GM21360 (cell line): ENCODE measurements around the gene NMU.
"Not testable (repeated sequence)": the region's sequence is repeated elsewhere in the genome, so short reads cannot be mapped to it uniquely, and the experiment has no call there.

Experiments
- ATAC-seq: cut with Tn5 transposase; IDR thresholded peaks from one replicate; pipeline ENCODE4 v1.9.1; 2021; ENCODE audit warnings: mild to moderate bottlenecking, moderate library complexity; ENCODE audit not compliant: unreplicated experiment

The NMU gene, protein sequence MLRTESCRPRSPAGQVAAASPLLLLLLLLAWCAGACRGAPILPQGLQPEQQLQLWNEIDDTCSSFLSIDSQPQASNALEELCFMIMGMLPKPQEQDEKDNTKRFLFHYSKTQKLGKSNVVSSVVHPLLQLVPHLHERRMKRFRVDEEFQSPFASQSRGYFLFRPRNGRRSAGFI

GRCh38 chr4:55635741-55636655 is at the start of gene NMU:
NMU (minus strand) TSS chr4:55636298; CDS start chr4:55636192, 106 bp downstream.
- ATAC-seq: peak; percentile 74

GRCh38 chr4:55684276-55684675 is 48.2 kb upstream of the NMU start:
- ATAC-seq: no peak

- ATAC-seq: not testable (repeated sequence)
Observed at GRCh38 chr4:55682797-55683196, 46.7 kb upstream of the NMU start.

DNA sequence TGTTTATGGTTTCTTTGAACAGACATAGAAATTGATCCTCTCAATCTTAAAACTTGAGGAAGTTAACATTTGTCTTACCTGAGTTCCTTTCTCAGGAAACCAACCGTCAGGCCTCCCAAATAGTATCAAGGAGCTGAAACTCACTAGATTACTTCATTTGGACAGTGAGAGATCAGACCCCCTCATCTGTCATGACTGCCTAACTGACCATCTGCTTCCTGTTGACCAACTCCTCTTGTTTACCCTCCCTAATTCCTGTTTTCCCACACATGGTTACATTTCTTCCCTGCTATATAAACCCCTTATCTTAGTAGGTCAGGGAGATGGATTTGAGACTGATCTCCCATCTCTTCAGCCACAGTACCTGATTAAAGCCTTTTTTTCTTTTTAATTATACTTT is 46.2 kb upstream of the NMU start:
- ATAC-seq: no peak

GRCh38 chr4:55681430-55681829 is 45.3 kb upstream of the NMU start:
- no peak for ATAC-seq

DNA sequence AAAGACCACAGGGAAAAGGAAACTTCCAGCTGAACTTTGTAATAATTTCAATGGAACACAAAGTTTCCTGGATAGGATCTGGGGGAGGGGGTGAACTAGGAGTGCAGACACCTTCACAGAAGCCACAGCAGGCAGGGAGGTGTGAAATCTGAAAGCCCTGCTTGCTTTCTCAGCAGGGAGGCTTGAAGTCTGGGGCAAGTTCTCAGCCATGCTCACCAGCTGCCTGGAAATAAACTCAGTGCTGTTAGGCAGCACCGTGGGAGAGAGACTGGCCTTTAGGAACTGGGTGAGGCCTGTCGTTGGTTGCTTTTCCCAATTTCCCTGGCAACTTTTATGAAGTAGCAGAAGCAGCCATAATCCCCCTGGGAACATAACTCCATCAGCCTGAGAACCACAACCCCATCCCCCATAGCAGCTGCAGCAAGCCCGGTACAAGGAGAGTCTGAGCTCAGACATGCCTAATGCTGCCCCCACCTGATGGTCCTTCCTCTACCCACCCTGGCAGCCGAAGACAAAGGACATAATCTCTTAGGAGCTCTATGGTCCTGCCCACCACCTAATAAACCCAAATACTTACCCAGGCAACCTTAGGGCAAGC is 39.2 kb upstream of the NMU start:
- no peak for ATAC-seq

- ATAC-seq: no peak
Observed at GRCh38 chr4:55673424-55673823, 37.3 kb upstream of the NMU start.

DNA sequence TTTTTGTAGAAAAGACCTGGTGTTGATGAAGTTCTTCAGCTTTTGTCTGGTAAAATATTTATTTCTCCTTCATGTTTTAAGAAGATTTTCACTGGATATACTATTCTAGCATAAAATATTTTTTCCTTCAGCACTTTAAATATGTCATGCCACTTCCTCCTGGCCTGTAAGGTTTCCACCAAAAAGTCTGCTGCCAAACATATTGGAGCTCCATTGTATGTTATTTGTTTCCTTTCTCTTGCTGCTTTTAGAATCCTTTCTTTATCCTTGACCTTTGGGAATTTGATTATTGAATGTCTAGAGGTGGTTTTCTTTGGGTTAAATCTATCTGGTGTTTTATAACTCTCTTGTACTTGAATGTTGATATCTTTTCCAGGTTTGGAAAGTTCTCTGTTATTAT is 35.6 kb upstream of the NMU start:
- no peak for ATAC-seq

DNA sequence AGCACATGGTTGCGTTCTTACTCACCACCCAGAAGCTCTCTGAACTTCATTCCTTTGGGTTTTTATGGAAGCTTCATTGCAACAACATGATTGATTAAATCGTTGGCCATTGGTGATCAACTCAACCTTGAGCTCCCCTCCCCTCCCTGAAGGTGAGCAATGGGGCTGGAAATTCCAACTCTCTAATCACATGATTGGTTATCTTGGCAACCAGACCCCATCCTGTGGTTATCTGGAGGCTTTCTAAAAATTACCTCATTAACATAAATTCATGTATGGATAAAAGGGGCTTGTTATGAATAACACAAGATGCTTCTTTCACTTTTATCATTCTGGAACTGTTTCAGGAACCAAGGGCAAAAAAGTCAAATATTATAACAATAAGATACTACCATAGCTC is 34.6 kb upstream of the NMU start:
- no peak for ATAC-seq

DNA sequence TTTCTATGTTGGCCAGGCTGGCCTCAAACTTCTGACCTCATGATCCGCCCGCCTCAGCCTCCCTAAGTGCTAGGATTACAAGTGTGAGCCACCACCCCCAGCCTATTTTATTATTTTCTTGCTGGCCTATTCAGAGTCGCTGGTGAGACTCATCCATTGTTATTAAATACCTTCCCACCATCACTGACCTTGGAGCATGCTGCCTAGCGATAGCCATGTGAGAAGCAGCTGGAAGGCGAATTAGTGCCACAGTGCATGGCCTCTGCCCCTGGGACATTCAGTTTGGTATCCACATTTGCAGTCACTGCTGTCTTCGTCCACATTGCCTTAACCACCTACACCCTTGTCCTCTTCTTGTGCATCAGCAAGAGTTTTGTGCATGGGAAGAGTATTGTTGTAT is 32.4 kb upstream of the NMU start:
- no peak for ATAC-seq

GRCh38 chr4:55666535-55666934 is 30.4 kb upstream of the NMU start:
- ATAC-seq: no peak

DNA sequence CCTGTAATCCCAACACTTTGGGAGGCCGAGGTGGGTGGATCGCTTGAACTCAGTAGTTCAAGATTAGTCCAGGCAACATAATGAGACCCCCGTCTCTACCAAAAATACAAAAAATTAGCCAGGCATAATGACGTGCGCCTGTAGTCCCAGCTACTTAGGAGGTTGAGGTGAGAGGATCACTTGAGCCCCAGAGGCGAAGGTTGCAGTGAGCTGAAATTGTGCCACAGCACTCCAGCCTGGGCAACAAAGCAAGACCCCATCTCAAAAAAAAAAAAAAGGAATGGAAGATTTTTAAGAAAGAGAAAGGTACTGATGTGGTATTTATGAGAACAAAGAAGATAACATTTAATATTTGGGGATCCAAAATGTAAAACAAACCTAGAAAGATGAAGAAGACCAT is 27.0 kb upstream of the NMU start:
- ATAC-seq: no peak

DNA sequence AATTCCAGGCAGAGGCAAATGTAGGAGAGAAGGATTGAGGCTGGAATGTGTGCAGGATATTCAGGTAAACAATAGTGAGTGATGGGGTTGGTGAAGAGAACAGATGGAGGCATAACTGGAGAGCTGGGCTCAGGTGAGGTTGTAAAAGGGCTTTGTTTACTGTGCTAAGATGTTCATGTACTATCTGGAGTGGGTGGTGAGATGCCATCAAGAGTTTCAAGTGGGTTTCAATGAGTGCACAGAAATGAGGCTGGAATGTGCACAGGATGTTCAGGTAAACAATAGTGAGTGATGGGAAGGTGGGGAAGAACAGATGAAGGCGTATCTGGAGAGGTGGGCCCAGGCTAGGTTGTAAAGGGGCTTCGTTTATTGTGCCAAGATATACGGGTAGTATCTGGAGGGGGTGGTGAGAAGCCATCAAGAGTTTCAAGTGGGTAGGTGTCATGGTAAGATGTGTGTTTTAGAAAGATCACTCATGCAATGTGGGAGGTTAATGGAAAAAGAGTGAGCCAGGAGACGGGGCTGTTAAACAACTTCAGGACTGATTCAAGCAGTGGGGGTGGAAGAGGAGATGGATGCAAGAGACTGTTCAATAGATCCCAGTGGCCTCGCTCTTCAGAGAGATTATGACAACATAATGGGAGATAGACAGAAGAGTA is 25.4 kb upstream of the NMU start:
- no peak for ATAC-seq

DNA sequence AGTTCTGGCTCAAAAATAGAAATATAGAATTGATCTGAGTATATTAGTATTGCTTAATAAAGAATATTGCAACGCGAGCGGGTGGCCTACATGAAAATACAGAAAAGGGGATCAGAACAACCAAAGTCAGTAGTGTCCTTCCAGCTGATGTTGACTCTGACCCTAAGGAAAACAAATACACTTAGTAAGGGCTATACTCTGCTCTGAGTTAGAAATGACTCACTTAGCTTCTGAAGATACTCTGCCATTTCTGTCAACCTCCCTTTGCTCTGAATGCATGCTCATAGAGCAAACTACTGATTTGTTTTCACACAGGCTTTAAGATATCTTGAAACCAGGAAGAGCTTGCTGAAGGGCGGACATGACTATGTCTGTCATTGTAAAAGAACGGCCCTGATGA is 22.6 kb upstream of the NMU start:
- ATAC-seq: no peak

- ATAC-seq: no peak
Observed at GRCh38 chr4:55654131-55654530, 18.0 kb upstream of the NMU start.

- ATAC-seq: no peak
Observed at GRCh38 chr4:55650483-55650882, 14.4 kb upstream of the NMU start.

DNA sequence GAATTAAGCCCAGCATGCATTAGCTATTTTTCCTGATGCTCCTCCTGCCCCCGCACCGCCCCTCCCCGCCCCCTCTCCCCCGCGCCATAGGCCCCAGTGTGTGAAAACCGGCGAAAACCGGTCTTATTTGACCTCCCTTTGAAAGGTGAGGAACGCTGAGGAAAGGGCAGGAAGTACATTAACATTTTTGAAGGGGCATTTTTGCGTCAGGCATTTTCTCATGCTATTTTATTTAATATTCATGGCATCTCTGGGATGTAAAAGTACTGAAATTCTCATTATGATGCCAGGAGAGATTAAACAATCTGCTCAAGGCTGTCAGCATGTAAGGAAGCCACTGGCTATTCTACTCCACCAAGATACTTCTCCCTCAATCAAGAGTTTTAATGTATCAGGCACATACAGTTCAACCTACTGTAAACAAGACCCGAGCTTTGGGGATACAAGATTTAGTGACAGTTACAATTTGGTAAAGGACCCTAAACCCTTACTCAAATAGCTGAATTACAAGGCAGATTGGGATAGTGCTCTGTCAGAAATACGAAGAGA is 1.2 kb upstream of the NMU start:
- no peak for ATAC-seq

GRCh38 chr4:55636656-55636999 is 530 bp upstream of the NMU start:
- no peak for ATAC-seq

- no peak for ATAC-seq
Observed at GRCh38 chr4:55635282-55635681, 816 bp downstream of the NMU start.

DNA sequence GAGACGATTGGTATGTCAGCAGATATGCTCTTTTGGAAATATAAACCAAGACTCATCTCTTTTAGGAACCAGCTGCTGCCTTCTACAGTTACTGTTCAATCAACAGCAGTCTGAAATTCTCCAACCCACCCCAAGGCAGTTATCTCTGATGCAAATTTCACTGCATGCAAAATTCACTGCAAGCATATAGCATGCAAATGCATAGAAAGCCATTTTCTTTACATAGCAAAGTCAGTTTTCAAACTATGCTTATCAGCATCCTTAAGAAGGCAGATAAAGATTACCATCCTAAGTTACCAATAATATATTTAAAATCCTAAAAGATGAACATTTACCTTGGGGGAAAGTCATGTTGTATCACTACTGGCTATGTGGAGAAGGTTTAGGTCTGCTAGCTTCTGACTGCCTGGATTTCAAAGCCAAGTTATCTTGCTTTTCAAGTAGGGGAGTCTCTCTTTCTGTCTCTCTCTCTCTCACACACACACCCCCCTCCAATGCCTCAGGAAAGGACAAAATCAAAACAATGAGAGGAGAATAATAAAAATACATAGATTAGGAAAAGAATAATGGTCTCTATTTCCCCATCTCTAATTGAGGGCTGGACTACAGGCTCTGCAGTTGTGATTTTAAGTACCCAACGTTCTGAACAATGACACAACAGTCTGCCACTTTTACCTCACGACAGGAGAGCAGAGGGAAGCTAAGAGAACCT is 1.5 kb downstream of the NMU start:
- ATAC-seq: no peak

DNA sequence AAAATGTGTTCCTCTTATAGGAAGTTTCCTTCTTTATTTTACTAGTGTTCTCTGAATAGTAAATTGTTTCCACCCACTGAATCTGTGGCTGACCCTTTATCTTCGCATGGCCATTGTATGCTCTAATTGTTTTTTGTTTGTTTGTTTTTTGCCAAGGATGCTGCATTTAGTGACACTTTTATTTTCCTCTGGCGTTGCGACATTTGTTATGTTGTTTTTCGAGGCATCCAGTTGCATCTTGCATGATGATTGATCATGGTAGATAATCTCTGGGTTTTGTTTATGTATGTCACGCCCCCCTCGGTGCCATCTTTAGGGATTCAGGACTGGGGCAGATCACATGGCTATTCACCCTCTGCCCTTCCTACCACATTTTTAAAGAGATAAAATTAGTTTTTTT is 2.2 kb downstream of the NMU start:
- no peak for ATAC-seq
